Daoy (cell line): ENCODE measurements around the gene KIF5C. TPM values are rescaled to one million over a fixed set of nuclear protein-coding genes. Genes with fewer than 3 reads are reported as not detected.

Experiments
- DNase-seq: peaks from one replicate; pipeline ENCODE4 v3.0.0-alpha.2; 2015; ENCODE audit warnings: low read depth
- total RNA-seq: library from RNA; depleted of rRNA; stranded (reverse); fragments of >200 nt; shearing (Covaris generic); gene quantifications from 2 replicates; pipeline ENCODE4 v1.2.3, GENCODE V29; 2014; rRNA removed

KIF5C gene
- total RNA-seq, 1 experiment from 2014 or later: 5.1 TPM

GRCh38 chr2:149075853-149076252, 200.8 kb downstream of the KIF5C start:
- DNase-seq: peak; percentile 45

Other genes starting within 250 kb of the KIF5C start
- 13.0 and 23.7 TPM in 2 replicates for gene EPC2, start 230.5 kb upstream of the KIF5C start, total RNA-seq
- 8.0 and 10.2 TPM in 2 replicates for gene LYPD6B, start 163.5 kb downstream of the KIF5C start, total RNA-seq